H1 (cell line): ENCODE measurements around the gene KCNMA1. TPM values are rescaled to one million over a fixed set of nuclear protein-coding genes. Genes with fewer than 3 reads are reported as not detected.

Source experiments
- CTCF ChIA-PET: fragments of 300-600 bp; sonication (Branson Sonifier 250); formaldehyde crosslinking; loops from one replicate; lab custom pipeline; 2021; ENCODE audit not compliant: partially characterized antibody; lab: Charles Lee
- POLR2A ChIA-PET: fragments of 300-600 bp; sonication (Branson Sonifier 250); formaldehyde crosslinking; loops from one replicate; lab custom pipeline; 2021; ENCODE audit warnings: inconsistent platforms; ENCODE audit not compliant: partially characterized antibody; lab: Charles Lee
- DNase-seq, 2 experiments: peaks; one replicate each; pipeline versions ENCODE4 v3.0.0 to v3.0.0-alpha.2; 2010 to 2022; ENCODE audit warnings: low spot score in 2 of 2, low read depth in 1 of 2, mixed read lengths in 1 of 2
- FAIRE-seq: peaks from 2 replicates; lab custom pipeline; 2011; peaks lifted over from hg19 to GRCh38; lab: Jason Lieb, UNC
- H2AFZ ChIP-seq: 2 replicates; pipeline ENCODE4 v1.8.1; 2012; ENCODE audit warnings: low read length, inconsistent platforms
- H2AK5ac ChIP-seq: 2 replicates; pipeline ENCODE4 v1.6.1; 2013; ENCODE audit warnings: low read depth, low read length
- H2BK120ac ChIP-seq: replicated peaks from 2 replicates; pipeline ENCODE3; 2013; ENCODE audit warnings: low read depth, low read length, inconsistent platforms
- H2BK12ac ChIP-seq: 2 replicates; pipeline ENCODE4 v1.6.1; 2013; ENCODE audit warnings: low read depth, low read length
- H2BK15ac ChIP-seq: 2 replicates; pipeline ENCODE4 v1.6.1; 2013; ENCODE audit warnings: low read length
- H2BK20ac ChIP-seq: 2 replicates; pipeline ENCODE4 v1.6.1; 2013; ENCODE audit warnings: low read length
- H2BK5ac ChIP-seq: 2 replicates; pipeline ENCODE4 v1.6.1; 2013; ENCODE audit warnings: low read depth, low read length
- H3K14ac ChIP-seq: 2 replicates; pipeline ENCODE4 v1.6.1; 2013; ENCODE audit warnings: inconsistent platforms; ENCODE audit not compliant: insufficient read length
- H3K18ac ChIP-seq: 2 replicates; pipeline ENCODE4 v1.6.1; 2013; ENCODE audit warnings: low read length; ENCODE audit errors: extremely low read depth
- H3K23ac ChIP-seq: 2 replicates; pipeline ENCODE4 v1.6.1; 2013; ENCODE audit warnings: inconsistent platforms; ENCODE audit not compliant: insufficient read length
- H3K23me2 ChIP-seq: 2 replicates; pipeline ENCODE4 v1.6.1; 2013; ENCODE audit warnings: low read depth, low read length
- H3K27ac ChIP-seq: 2 replicates; pipeline ENCODE4 v1.6.1; 2011; ENCODE audit warnings: low read depth, low read length, inconsistent platforms
- H3K27me3 ChIP-seq, 4 experiments: replicated peaks in 1 of 4; 1 replicate in 1 of 4; 2 replicates in 3 of 4; pipeline versions ENCODE4 v1.6.1 to v1.8.1; 2011 to 2013; ENCODE audit warnings: low read length in 3 of 4, mild to moderate bottlenecking in 3 of 4, inconsistent platforms in 2 of 4, mixed read lengths in 2 of 4, moderate library complexity in 1 of 4; ENCODE audit not compliant: control insufficient read depth in 3 of 4, insufficient read depth in 3 of 4; ENCODE audit errors: extremely low read depth in 1 of 4
- H3K36me3 ChIP-seq, 4 experiments: 2 replicates each; pipeline versions ENCODE4 v1.6.1 to v1.8.1; 2011 to 2013; ENCODE audit warnings: mild to moderate bottlenecking in 4 of 4, low read length in 3 of 4, moderate library complexity in 2 of 4, control low read depth in 1 of 4, inconsistent platforms in 1 of 4; ENCODE audit not compliant: insufficient read depth in 4 of 4, control insufficient read depth in 2 of 4
- H3K4ac ChIP-seq: replicated peaks from 2 replicates; pipeline ENCODE3; 2013; ENCODE audit warnings: low read length, low read depth, mixed read lengths, inconsistent platforms; ENCODE audit not compliant: insufficient read length
- H3K4me1 ChIP-seq, 4 experiments: replicated peaks in 1 of 4; 1 replicate in 1 of 4; 2 replicates in 3 of 4; pipeline versions ENCODE4 v1.6.1 to v1.8.1; 2011 to 2013; ENCODE audit warnings: low read length in 3 of 4, inconsistent platforms in 2 of 4, mixed read lengths in 1 of 4; ENCODE audit not compliant: insufficient read depth in 4 of 4, control insufficient read depth in 3 of 4
- H3K4me2 ChIP-seq, 2 experiments: 2 replicates each; pipeline versions ENCODE4 v1.6.1 to v1.8.1; 2011 to 2013; ENCODE audit warnings: low read depth in 2 of 2, low read length in 2 of 2, control low read depth in 1 of 2, inconsistent platforms in 1 of 2, mild to moderate bottlenecking in 1 of 2; ENCODE audit not compliant: insufficient read depth in 1 of 2
- H3K4me3 ChIP-seq, 4 experiments: fragments of 200-600, 300-600 bp in 1 of 4; sonication (generic), shearing (Covaris generic), sonication (Bioruptor Twin) in 1 of 4; 2 replicates each; pipeline versions ENCODE4 v1.5.1 to v1.8.1; 2011 to 2016; ENCODE audit warnings: low read length in 4 of 4, low read depth in 3 of 4, control low read depth in 2 of 4, inconsistent platforms in 2 of 4, mild to moderate bottlenecking in 2 of 4, mixed read lengths in 1 of 4, moderate library complexity in 1 of 4; ENCODE audit not compliant: insufficient read depth in 2 of 4; ENCODE audit errors: extremely low read depth in 1 of 4
- H3K56ac ChIP-seq: replicated peaks from 2 replicates; pipeline ENCODE3; 2013; ENCODE audit warnings: low read depth, mild to moderate bottlenecking, mixed read lengths, low read length, inconsistent platforms; ENCODE audit not compliant: insufficient read length
- H3K79me1 ChIP-seq: 2 replicates; pipeline ENCODE4 v1.6.1; 2013; ENCODE audit warnings: low read depth, low read length, control low read depth
- H3K79me2 ChIP-seq, 2 experiments: 2 replicates each; pipeline versions ENCODE4 v1.6.1 to v1.8.1; 2012 to 2013; ENCODE audit warnings: low read length in 2 of 2, mild to moderate bottlenecking in 2 of 2, inconsistent platforms in 1 of 2; ENCODE audit not compliant: insufficient read depth in 2 of 2, control insufficient read depth in 1 of 2
- H3K9ac ChIP-seq, 4 experiments: replicated peaks in 1 of 4; 1 replicate in 1 of 4; 2 replicates in 3 of 4; pipeline versions ENCODE4 v1.6.1 to v1.8.1; 2011 to 2013; ENCODE audit warnings: low read depth in 3 of 4, low read length in 3 of 4, control low read depth in 2 of 4, mild to moderate bottlenecking in 2 of 4, moderate library complexity in 2 of 4, inconsistent platforms in 1 of 4; ENCODE audit errors: extremely low read depth in 1 of 4
- H3K9me3 ChIP-seq, 2 experiments: 2 replicates each; pipeline versions ENCODE4 v1.6.1 to v1.8.1; 2012 to 2013; ENCODE audit warnings: mild to moderate bottlenecking in 2 of 2, moderate library complexity in 2 of 2, control low read depth in 1 of 2, inconsistent platforms in 1 of 2, low read depth in 1 of 2, low read length in 1 of 2, mixed read lengths in 1 of 2; ENCODE audit not compliant: insufficient read depth in 2 of 2
- H4K20me1 ChIP-seq, 2 experiments: replicated peaks in 1 of 2; 2 replicates each; pipeline versions ENCODE3 to v1.8.1; 2011 to 2013; ENCODE audit warnings: inconsistent platforms in 2 of 2, low read length in 2 of 2, mild to moderate bottlenecking in 1 of 2; ENCODE audit not compliant: insufficient read depth in 2 of 2, control insufficient read depth in 1 of 2
- H4K5ac ChIP-seq: 2 replicates; pipeline ENCODE4 v1.6.1; 2013; ENCODE audit warnings: low read length, low read depth, mixed read lengths, inconsistent platforms; ENCODE audit not compliant: insufficient read length
- H4K8ac ChIP-seq: 2 replicates; pipeline ENCODE4 v1.8.0; 2013; ENCODE audit warnings: mild to moderate bottlenecking, moderate library complexity, low read length, inconsistent platforms; ENCODE audit not compliant: insufficient read depth; ENCODE audit errors: extremely low read depth
- H4K91ac ChIP-seq: replicated peaks from 2 replicates; pipeline ENCODE3; 2013; ENCODE audit warnings: low read length, mixed read lengths, inconsistent platforms; ENCODE audit not compliant: insufficient read length
- ASH2L ChIP-seq: fragments of 200-600, 300-600 bp; sonication (generic); IDR thresholded peaks from one replicate; pipeline ENCODE4 v1.7.1; 2017; ENCODE audit warnings: low read length
- BACH1 ChIP-seq: IDR thresholded peaks from 2 replicates; pipeline ENCODE4 v1.6.1; 2012; ENCODE audit warnings: low read length, improper control_type of control experiment
- CEBPB ChIP-seq: IDR thresholded peaks from 2 replicates; pipeline ENCODE4 v1.6.1; 2012; ENCODE audit warnings: low read depth, low read length
- EGR1 ChIP-seq: IDR thresholded peaks from 2 replicates; pipeline ENCODE4 v1.6.1; 2011; ENCODE audit warnings: low read depth, low read length, borderline replicate concordance
- HDAC2 ChIP-seq, 2 experiments: fragments of 300-600 bp in 1 of 2; sonication (generic) in 1 of 2; IDR thresholded peaks; 2 replicates each; pipeline ENCODE4 v1.6.1; 2011 to 2012; ENCODE audit warnings: low read depth in 2 of 2, low read length in 2 of 2, mild to moderate bottlenecking in 2 of 2, moderate library complexity in 2 of 2, borderline replicate concordance in 1 of 2, inconsistent platforms in 1 of 2
- MAFK ChIP-seq: IDR thresholded peaks from 2 replicates; pipeline ENCODE4 v1.6.1; 2012; ENCODE audit warnings: low read depth, mild to moderate bottlenecking, improper control_type of control experiment, low read length
- NRF1 ChIP-seq: IDR thresholded peaks from 2 replicates; pipeline ENCODE4 v1.6.1; 2011; ENCODE audit warnings: mild to moderate bottlenecking, low read depth, low read length, improper control_type of control experiment
- PHF8 ChIP-seq: fragments of 200-600 bp; sonication (generic); conservative IDR thresholded peaks from 2 replicates; pipeline ENCODE4 v1.7.1; 2012; ENCODE audit warnings: low read depth, mild to moderate bottlenecking, inconsistent platforms, low read length, moderate library complexity
- RXRA ChIP-seq: IDR thresholded peaks from 2 replicates; pipeline ENCODE4 v1.6.1; 2011; ENCODE audit warnings: low read depth, mild to moderate bottlenecking, low read length, moderate library complexity; ENCODE audit not compliant: insufficient read depth
- SIRT6 ChIP-seq: IDR thresholded peaks from one replicate; pipeline ENCODE4 v1.7.1; 2012; ENCODE audit warnings: low read length, inconsistent platforms
- SRF ChIP-seq: IDR thresholded peaks from 2 replicates; pipeline ENCODE4 v1.6.1; 2011; ENCODE audit warnings: mild to moderate bottlenecking, low read depth, low read length, moderate library complexity
- TCF12 ChIP-seq: IDR thresholded peaks from 2 replicates; pipeline ENCODE4 v1.6.1; 2011; ENCODE audit warnings: low read depth, mild to moderate bottlenecking, low read length
- YY1 ChIP-seq: IDR thresholded peaks from 2 replicates; pipeline ENCODE4 v1.6.1; 2011; ENCODE audit warnings: low read depth, mild to moderate bottlenecking, low read length
- WGBS, 2 experiments: shearing (Covaris generic) in 1 of 2; methylation state at CpG; one replicate each; pipeline versions ENCODE4 v1.1.6 to v1.1.7; 2013 to 2015; ENCODE audit warnings: low lambda C conversion rate in 2 of 2, mixed read lengths in 2 of 2, inconsistent platforms in 1 of 2, low coverage in 1 of 2, missing lambda C conversion rate in 1 of 2; ENCODE audit not compliant: insufficient replicate concordance in 2 of 2, insufficient coverage in 1 of 2, insufficient read length in 1 of 2; ENCODE audit errors: extremely low coverage in 1 of 2, missing lambda C conversion rate in 1 of 2; 5-methylcytosine and 5-hydroxymethylcytosine counted together
- polyA plus RNA-seq, 7 experiments: library from polyadenylated mRNA; depleted of rRNA in 3 of 7; stranded (reverse) in 5 of 7; unstranded in 2 of 7; fragments of >200 nt in 5 of 7; fragments of 200-250 nt in 2 of 7; gene quantifications; 1 replicate in 5 of 7; 2 replicates in 1 of 7; 4 replicates in 1 of 7; pipeline versions ENCODE4 v1.2.1 to v1.2.3, GENCODE V29; 2011 to 2013; ENCODE audit warnings: missing spikeins in 2 of 7, mixed read lengths in 2 of 7
- total RNA-seq: library from RNA; stranded (reverse); fragmentation: NEBNext Ultra II Directional; extraction: Animal tissue kit (Norgen Biotek cat#: 25700); gene quantifications from 2 replicates; pipeline ENCODE4 v1.2.1, GENCODE V29; 2021
- TF ChIP-seq, protein P1 (sequence below): IDR thresholded peaks from 2 replicates; pipeline ENCODE4 v1.6.1; 2012; ENCODE audit warnings: inconsistent platforms
- TF ChIP-seq, protein P2 (sequence below): IDR thresholded peaks from 2 replicates; pipeline ENCODE4 v1.6.1; 2012; ENCODE audit warnings: inconsistent platforms

Gene KCNMA1
- total and polyA plus RNA-seq, 2 of the 8 experiments (the other 6 are each of a cell fraction or from before 2014, with no cell fraction given): 10.2 to 11.1 TPM

DNA sequence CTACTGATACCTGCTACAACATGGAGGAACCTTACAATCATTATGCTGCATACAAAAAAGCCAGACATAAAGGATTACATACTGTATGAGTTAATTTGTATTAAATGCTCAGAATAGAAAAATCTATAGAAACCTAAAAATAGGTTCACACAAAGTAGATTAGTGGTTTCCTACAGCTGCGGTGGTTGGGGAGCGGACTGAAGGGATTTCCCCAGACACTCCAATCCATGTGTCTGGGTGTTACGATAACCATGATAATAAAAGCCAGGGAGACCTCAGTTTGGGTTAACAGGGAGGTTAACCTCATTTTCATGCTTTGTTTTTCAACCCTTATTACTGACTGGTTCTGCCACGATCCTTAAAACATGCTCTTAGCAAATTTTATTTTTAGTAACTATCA lies 355.9 kb downstream of the KCNMA1 start:
- Histone ChIP-seq H3K4me3 (no peak overlapping the region), H2BK120ac (no peak overlapping the region), H2BK15ac (no peak overlapping the region), H2AFZ (no peak overlapping the region), H3K18ac (no peak overlapping the region), H3K27ac (no peak overlapping the region), H4K5ac (no peak overlapping the region), H3K9me3 (0 out of 4 replicates have a peak, but pooled peaks cover 0 to 3% of the 10 kb centered on the region in 2 experiments), H3K36me3 (0 out of 8 replicates have a peak, but pooled peaks cover 0 to 2% (median 0%) of the 10 kb centered on the region in 4 experiments), H3K4me2 (no peak overlapping the region), H2BK12ac (no peak overlapping the region), H3K9ac (no peak overlapping the region), H2AK5ac (no peak overlapping the region), H2BK20ac (no peak overlapping the region), H4K20me1 (no peaks in the 10 kb centered on the region), H4K91ac (no peak overlapping the region), H3K27me3 (no peaks in the 10 kb centered on the region), H3K23ac (no peak overlapping the region), H4K8ac (no peak overlapping the region), H3K4ac (no peak overlapping the region), H3K4me1 (peaks cover under 1 to 2% (median 2%) of the 10 kb centered on the region in 4 experiments; a peak in 5 of 7 replicates), H3K79me1 (no peaks in the 10 kb centered on the region), H3K23me2 (no peaks in the 10 kb centered on the region), H3K79me2 (no peaks in the 10 kb centered on the region), H2BK5ac (no peak overlapping the region), H3K56ac (no peak overlapping the region), H3K14ac (no peak overlapping the region)
- DNase-seq (no peak), FAIRE-seq (no peak)
- CTCF ChIA-PET: no interaction called here
- POLR2A ChIA-PET: no interaction called here
- WGBS, 2 experiments: 95% methylated on average over 4 of the region's 4 CpGs; no CpG with 5 or more reads in 1 of the 2 experiments
- TF ChIP-seq EGR1 (no peak), MAFK (no peak), NRF1 (no peak), PHF8 (no peak), SIRT6 (no peak), CEBPB (no peak), TCF12 (no peak), RXRA (no peak), BACH1 (no peak), SRF (no peak), YY1 (no peak), HDAC2 (IDR thresholded peaks at IDR 0.05; ENCODE audit: borderline replicate concordance in 1 of 2, low read depth in 2 of 2, low read length in 2 of 2) (no peak), ASH2L (no peak)
- TF ChIP-seq, protein P1, sequence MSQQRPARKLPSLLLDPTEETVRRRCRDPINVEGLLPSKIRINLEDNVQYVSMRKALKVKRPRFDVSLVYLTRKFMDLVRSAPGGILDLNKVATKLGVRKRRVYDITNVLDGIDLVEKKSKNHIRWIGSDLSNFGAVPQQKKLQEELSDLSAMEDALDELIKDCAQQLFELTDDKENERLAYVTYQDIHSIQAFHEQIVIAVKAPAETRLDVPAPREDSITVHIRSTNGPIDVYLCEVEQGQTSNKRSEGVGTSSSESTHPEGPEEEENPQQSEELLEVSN: no peak
- TF ChIP-seq, protein P2, sequence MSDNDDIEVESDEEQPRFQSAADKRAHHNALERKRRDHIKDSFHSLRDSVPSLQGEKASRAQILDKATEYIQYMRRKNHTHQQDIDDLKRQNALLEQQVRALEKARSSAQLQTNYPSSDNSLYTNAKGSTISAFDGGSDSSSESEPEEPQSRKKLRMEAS: no peak
